ENCODE results near the gene BAX. TPM values are rescaled to one million over a fixed set of nuclear protein-coding genes. Genes with fewer than 3 reads are reported as not detected.

Gene BAX
- total RNA-seq, 4 donors from 2014 or later = 15.5 to 36.3 (median 31.1) TPM

- WGBS, 2 donors = 91 to 93% methylated on average over 7 of the region's 7 CpGs
- no peak for DNase-seq (ENCODE audit: low spot score in 2 of 2)
- intact Hi-C loops (cut with DNase I; ENCODE audit: low total_unique reads) = no loop called here
- H3K4me3 ChIP-seq (ENCODE audit: low read depth, poor library complexity, severe bottlenecking) = no peak overlapping the region
- TF ChIP-seq POLR2A (IDR thresholded peaks at IDR 0.05) = no peak
- TF ChIP-seq, protein P1, sequence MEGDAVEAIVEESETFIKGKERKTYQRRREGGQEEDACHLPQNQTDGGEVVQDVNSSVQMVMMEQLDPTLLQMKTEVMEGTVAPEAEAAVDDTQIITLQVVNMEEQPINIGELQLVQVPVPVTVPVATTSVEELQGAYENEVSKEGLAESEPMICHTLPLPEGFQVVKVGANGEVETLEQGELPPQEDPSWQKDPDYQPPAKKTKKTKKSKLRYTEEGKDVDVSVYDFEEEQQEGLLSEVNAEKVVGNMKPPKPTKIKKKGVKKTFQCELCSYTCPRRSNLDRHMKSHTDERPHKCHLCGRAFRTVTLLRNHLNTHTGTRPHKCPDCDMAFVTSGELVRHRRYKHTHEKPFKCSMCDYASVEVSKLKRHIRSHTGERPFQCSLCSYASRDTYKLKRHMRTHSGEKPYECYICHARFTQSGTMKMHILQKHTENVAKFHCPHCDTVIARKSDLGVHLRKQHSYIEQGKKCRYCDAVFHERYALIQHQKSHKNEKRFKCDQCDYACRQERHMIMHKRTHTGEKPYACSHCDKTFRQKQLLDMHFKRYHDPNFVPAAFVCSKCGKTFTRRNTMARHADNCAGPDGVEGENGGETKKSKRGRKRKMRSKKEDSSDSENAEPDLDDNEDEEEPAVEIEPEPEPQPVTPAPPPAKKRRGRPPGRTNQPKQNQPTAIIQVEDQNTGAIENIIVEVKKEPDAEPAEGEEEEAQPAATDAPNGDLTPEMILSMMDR (IDR thresholded peaks at IDR 0.05) = no peak
Measured at GRCh38 chr19:49004964-49005614, 50.4 kb downstream of the BAX start.

- WGBS, 2 donors = 95% methylated on average over 18 to 22 of the region's 22 CpGs
- no peak for TF ChIP-seq POLR2A (IDR thresholded peaks at IDR 0.05)
- TF ChIP-seq, protein P1 (IDR thresholded peaks at IDR 0.05) = no peak
- DNase-seq (ENCODE audit: low spot score in 2 of 2) = no peak
- H3K4me3 ChIP-seq (ENCODE audit: low read depth, poor library complexity, severe bottlenecking) = no peak overlapping the region
- intact Hi-C loops (cut with DNase I; ENCODE audit: low total_unique reads) = no loop called here
Measured at GRCh38 chr19:49006905-49007304, 52.2 kb downstream of the BAX start.

- WGBS, 2 donors = 91 to 96% methylated on average over 5 to 17 of the region's 18 CpGs
- no peak for DNase-seq (ENCODE audit: low spot score in 2 of 2)
- no peak overlapping the region for H3K4me3 ChIP-seq (ENCODE audit: low read depth, poor library complexity, severe bottlenecking)
- TF ChIP-seq, protein P1 (IDR thresholded peaks at IDR 0.05) = no peak
- no peak for TF ChIP-seq POLR2A (IDR thresholded peaks at IDR 0.05)
- intact Hi-C loops (cut with DNase I; ENCODE audit: low total_unique reads) = no loop called here
Measured at GRCh38 chr19:49009828-49010227, 55.2 kb downstream of the BAX start.

DNA sequence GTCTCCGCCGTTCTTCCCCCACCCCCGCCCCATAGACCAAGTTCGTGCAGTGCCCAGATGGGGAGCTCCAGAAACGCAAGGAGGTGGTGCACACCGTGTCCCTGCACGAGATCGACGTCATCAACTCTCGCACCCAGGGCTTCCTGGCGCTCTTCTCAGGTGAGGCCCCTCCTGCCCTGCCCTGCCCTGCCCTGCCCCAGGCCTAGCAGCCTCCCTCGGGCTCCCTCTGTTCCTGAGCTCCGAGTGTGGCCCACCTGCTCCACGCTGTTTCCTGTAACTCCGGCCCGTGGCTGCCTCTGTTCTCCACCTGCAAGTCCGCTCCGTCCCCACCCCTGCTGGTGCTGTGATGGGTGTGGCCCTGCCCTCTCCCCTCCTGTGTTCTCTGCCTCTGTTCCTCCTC, 55.8 kb downstream of the BAX start:
- H3K4me3 ChIP-seq (ENCODE audit: low read depth, poor library complexity, severe bottlenecking) = no peak overlapping the region
- WGBS, 2 donors = 93 to 94% methylated on average over 14 to 18 of the region's 18 CpGs
- intact Hi-C loops (cut with DNase I; ENCODE audit: low total_unique reads) = no loop called here
- DNase-seq (ENCODE audit: low spot score in 2 of 2) = no peak
- TF ChIP-seq, protein P1 (IDR thresholded peaks at IDR 0.05) = no peak
- no peak for TF ChIP-seq POLR2A (IDR thresholded peaks at IDR 0.05)

- no peak for DNase-seq (ENCODE audit: low spot score in 2 of 2)
- 84 to 97% methylated on average over 11 to 13 of the region's 17 CpGs for WGBS, 2 donors
- intact Hi-C loops (cut with DNase I; ENCODE audit: low total_unique reads) = no loop called here
- H3K4me3 ChIP-seq (ENCODE audit: low read depth, poor library complexity, severe bottlenecking) = no peak overlapping the region
- TF ChIP-seq, protein P1 (IDR thresholded peaks at IDR 0.05) = no peak
- TF ChIP-seq POLR2A (IDR thresholded peaks at IDR 0.05) = no peak
Measured at GRCh38 chr19:49011194-49011593, 56.5 kb downstream of the BAX start.

Small RNA genes within 50 kb of the gene (microRNA-seq; reads per million reads assigned to microRNA genes)
- gene MIR6798 (ENCODE audit: borderline number of aligned reads in 1 of 2, borderline replicate concordance in 2 of 2) = 0 reads per million in 2 donors

Other genes starting within 250 kb of the BAX start
- gene MAMSTR, start 235.2 kb upstream of the BAX start, total RNA-seq = under 1 TPM; 0.42 to 0.74 (median 0.63) TPM
- gene RASIP1, start 214.3 kb upstream of the BAX start, total RNA-seq = 10 to 100 TPM in 2 of 4 donors, 1 to 10 TPM in 2; 4.7 to 16.8 (median 11.4) TPM
- gene IZUMO1, start 208.0 kb upstream of the BAX start, total RNA-seq = not detected
- gene FUT1, start 202.2 kb upstream of the BAX start, total RNA-seq = 1 to 10 TPM; 1.7 to 4.9 (median 3.5) TPM
- gene FGF21, start 199.4 kb upstream of the BAX start, total RNA-seq = not detected
- gene BCAT2, start 143.8 kb upstream of the BAX start, total RNA-seq = 10 to 100 TPM; 20.3 to 61.4 (median 38.6) TPM
- gene HSD17B14, start 118.4 kb upstream of the BAX start, total RNA-seq = 1 to 10 TPM; 1.6 to 6.6 (median 5.4) TPM
- 1 to 10 TPM; 2.9 to 7.2 (median 6.3) TPM for gene PLEKHA4, start 86.3 kb upstream of the BAX start, total RNA-seq
- gene PPP1R15A, start 82.5 kb upstream of the BAX start, total RNA-seq = 100 to 1,000 TPM in 1 of 4 donors, 10 to 100 TPM in 3; 91.6 to 152 (median 97.5) TPM
- gene TULP2, start 56.1 kb upstream of the BAX start, total RNA-seq = not detected
- 100 to 1,000 TPM; 162 to 269 (median 189) TPM for gene NUCB1, start 54.6 kb upstream of the BAX start, total RNA-seq
- gene DHDH, start 21.2 kb upstream of the BAX start, total RNA-seq = not detected
- 1,000 to 10,000 TPM; 1,012 to 1,617 (median 1,174) TPM for gene FTL, start 10.4 kb downstream of the BAX start, total RNA-seq
- gene GYS1, start 38.4 kb downstream of the BAX start, total RNA-seq = 10 to 100 TPM; 16.4 to 33.3 (median 20.5) TPM
- 10 to 100 TPM; 61.3 to 83.8 (median 83.3) TPM for gene RUVBL2, start 39.0 kb downstream of the BAX start, total RNA-seq
- 1 to 10 TPM in 3 of 4 donors, not detected in 1; 1.2 to 4.2 (median 1.8) TPM for gene LHB, start 62.2 kb downstream of the BAX start, total RNA-seq
- not detected for gene CGB3, start 69.5 kb downstream of the BAX start, total RNA-seq
- gene CGB2, start 77.0 kb downstream of the BAX start, total RNA-seq = not detected
- 1 to 10 TPM in 1 of 4 donors, not detected in 3; 2.2 TPM for gene CGB1, start 82.0 kb downstream of the BAX start, total RNA-seq
- not detected for gene CGB5, start 89.0 kb downstream of the BAX start, total RNA-seq
- gene CGB8, start 94.2 kb downstream of the BAX start, total RNA-seq = not detected
- 1 to 10 TPM; 1.0 to 8.8 (median 2.2) TPM for gene CGB7, start 102.9 kb downstream of the BAX start, total RNA-seq
- 10 to 100 TPM in 1 of 4 donors, 1 to 10 TPM in 3; 7.4 to 16.8 (median 8.4) TPM for gene NTF4, start 109.9 kb downstream of the BAX start, total RNA-seq
- gene KCNA7, start 117.8 kb downstream of the BAX start, total RNA-seq = under 1 TPM in 1 of 4 donors, not detected in 3; 0.06 TPM
- gene SNRNP70, start 130.6 kb downstream of the BAX start, total RNA-seq = 100 to 1,000 TPM; 172 to 375 (median 285) TPM
- gene LIN7B, start 159.5 kb downstream of the BAX start, total RNA-seq = 10 to 100 TPM; 53.9 to 62.5 (median 54.7) TPM
- gene C19orf73, start 164.3 kb downstream of the BAX start, total RNA-seq = 10 to 100 TPM in 1 of 4 donors, 1 to 10 TPM in 3; 4.9 to 11.2 (median 8.9) TPM
- 10 to 100 TPM; 52.3 to 78.1 (median 64.4) TPM for gene PPFIA3, start 164.7 kb downstream of the BAX start, total RNA-seq
- 1 to 10 TPM; 1.1 to 4.0 (median 1.2) TPM for gene HRC, start 200.5 kb downstream of the BAX start, total RNA-seq
- 10 to 100 TPM; 50.7 to 76.2 (median 70.3) TPM for gene TRPM4, start 202.9 kb downstream of the BAX start, total RNA-seq